Motor neuron (in vitro differentiated cells): ENCODE measurements around the gene EXT2. TPM values are rescaled to one million over a fixed set of nuclear protein-coding genes. Genes with fewer than 3 reads are reported as not detected.

ENCODE experiments used
- total RNA-seq, 8 experiments: library from RNA; unstranded; fragments of 300-600 nt; gene quantifications; 2 replicates each; pipeline versions ENCODE4 v1.2.3 to v1.2.4, GENCODE V29; 2022

Gene EXT2
- total RNA-seq, 8 experiments from 2014 or later = 29.3 to 96.9 (median 48.8) TPM

Other genes with a start within 250 kb of the EXT2 start
- 10 to 100 TPM in 6 of 8 experiments, 1 to 10 TPM in 2; 4.8 to 44.0 (median 22.0) TPM for gene ALKBH3, start 214.8 kb upstream of the EXT2 start, total RNA-seq
- gene C11orf96, start 153.0 kb upstream of the EXT2 start, total RNA-seq = 10 to 100 TPM in 1 of 8 experiments, 1 to 10 TPM in 7; 1.5 to 26.7 (median 3.3) TPM
- not detected for gene ACCSL, start 47.7 kb upstream of the EXT2 start, total RNA-seq
- 10 to 100 TPM in 3 of 8 experiments, 1 to 10 TPM in 3, under 1 TPM in 1, not detected in 1; 0.75 to 28.9 (median 4.6) TPM for gene ACCS, start 29.4 kb upstream of the EXT2 start, total RNA-seq
- 1 to 10 TPM in 1 of 8 experiments, under 1 TPM in 7; 0.08 to 4.2 (median 0.31) TPM for gene ALX4, start 214.5 kb downstream of the EXT2 start, total RNA-seq